K562 (cell line): ENCODE results near the gene STAB1. TPM values are rescaled to one million over a fixed set of nuclear protein-coding genes. Genes with fewer than 3 reads are reported as not detected.

Experiments used
- ATAC-seq: fragments of 200-7000 bp; cut with Tn5 transposase; 3 replicates; pipeline ENCODE4 v1.9.1; 2020; ENCODE audit warnings: moderate library complexity
- BruUV-seq: library from RNA; stranded (reverse); fragments of 400-500 nt; replicated peaks from 2 replicates; lab custom pipeline; 2021; lab: Mats Ljungman, UMichigan
- CTCF ChIA-PET: fragments of 300-600 bp; formaldehyde crosslinking; extraction: SDS; loops from one replicate; lab custom pipeline; 2021; ENCODE audit warnings: low intra/inter-chr PET ratio; lab: Yijun Ruan, JAX
- POLR2A ChIA-PET: fragments of 300-600, 350-650 bp; sonication (Branson Sonifier 250); formaldehyde crosslinking; extraction: SDS; loops from one replicate; lab custom pipeline; 2021; ENCODE audit warnings: antibody characterized with exemption, inconsistent platforms; lab: Yijun Ruan, JAX
- DNase-seq, 4 experiments: peaks; one replicate each; pipeline versions ENCODE4 v3.0.0 to v3.0.0-alpha.2; 2011 to 2018; ENCODE audit warnings: low spot score in 3 of 4, mixed read lengths in 3 of 4; ENCODE audit errors: extremely low read depth in 1 of 4
- FAIRE-seq: peaks from 2 replicates; lab custom pipeline; 2011; peaks lifted over from hg19 to GRCh38; lab: Jason Lieb, UNC
- H2AFZ ChIP-seq: 2 replicates; pipeline ENCODE4 v1.6.0; 2011; ENCODE audit warnings: low read depth, low read length, control low read depth, inconsistent platforms
- H3K27ac ChIP-seq: fragments of 200-600 bp; 3 replicates; pipeline ENCODE4 v1.8.0; 2011; ENCODE audit warnings: low read depth, mild to moderate bottlenecking, control low read depth, inconsistent platforms, low read length, moderate library complexity, mixed read lengths; ENCODE audit errors: extremely low read depth
- H3K27me3 ChIP-seq, 2 experiments: fragments of 300-600 bp in 1 of 2; 2 replicates in 1 of 2; 3 replicates in 1 of 2; pipeline versions ENCODE4 v1.6.0 to v1.8.0; 2011; ENCODE audit warnings: inconsistent platforms in 2 of 2, low read length in 2 of 2, mild to moderate bottlenecking in 1 of 2, mixed read lengths in 1 of 2, moderate library complexity in 1 of 2; ENCODE audit not compliant: control insufficient read depth in 2 of 2, insufficient read depth in 2 of 2
- H3K36me3 ChIP-seq: fragments of 300-600 bp; 3 replicates; pipeline ENCODE4 v1.8.0; 2011; ENCODE audit warnings: mild to moderate bottlenecking, low read length, inconsistent platforms; ENCODE audit not compliant: control insufficient read depth, insufficient read depth
- H3K4me1 ChIP-seq, 2 experiments: fragments of 200-600 bp in 1 of 2; replicated peaks in 1 of 2; 2 replicates in 1 of 2; 3 replicates in 1 of 2; pipeline versions ENCODE4 v1.5.1 to v1.8.0; 2011; ENCODE audit warnings: inconsistent platforms in 2 of 2, low read length in 2 of 2, mild to moderate bottlenecking in 1 of 2, mixed read lengths in 1 of 2, moderate library complexity in 1 of 2; ENCODE audit not compliant: control insufficient read depth in 2 of 2, insufficient read depth in 2 of 2
- H3K4me2 ChIP-seq: 2 replicates; pipeline ENCODE4 v1.6.1; 2011; ENCODE audit warnings: low read length, control low read depth, inconsistent platforms, mixed read lengths; ENCODE audit not compliant: insufficient read depth
- H3K4me3 ChIP-seq: fragments of 200-600 bp; sonication (generic), shearing (Covaris generic); 2 replicates; pipeline ENCODE4 v1.5.1; 2016; ENCODE audit warnings: control low read depth, inconsistent platforms
- H3K79me2 ChIP-seq: fragments of 200-600 bp; 3 replicates; pipeline ENCODE4 v1.8.0; 2011; ENCODE audit warnings: low read length, inconsistent platforms; ENCODE audit not compliant: control insufficient read depth, insufficient read depth
- H3K9ac ChIP-seq, 2 experiments: 2 replicates each; pipeline versions ENCODE4 v1.6.0 to v1.6.1; 2011; ENCODE audit warnings: low read depth in 2 of 2, low read length in 2 of 2, control low read depth in 1 of 2, inconsistent platforms in 1 of 2, mild to moderate bottlenecking in 1 of 2, mixed read lengths in 1 of 2; ENCODE audit not compliant: insufficient read depth in 1 of 2
- H3K9me1 ChIP-seq: one replicate; pipeline ENCODE4 v1.6.0; 2011; ENCODE audit warnings: inconsistent platforms, mild to moderate bottlenecking, low read length, moderate library complexity; ENCODE audit not compliant: control insufficient read depth, insufficient read depth
- H3K9me3 ChIP-seq: replicated peaks from 2 replicates; pipeline ENCODE4 v1.5.1; 2011; ENCODE audit warnings: low read depth, low read length, inconsistent platforms; ENCODE audit not compliant: control insufficient read depth, insufficient read depth
- H4K20me1 ChIP-seq: replicated peaks from 2 replicates; pipeline ENCODE4 v1.6.1; 2011; ENCODE audit warnings: low read length, inconsistent platforms, mixed read lengths; ENCODE audit not compliant: control insufficient read depth, insufficient read depth
- BCLAF1 ChIP-seq, 2 experiments: fragments of 450-650 bp in 1 of 2; IDR thresholded peaks; 2 replicates each; pipeline ENCODE4 v1.6.1; 2011 to 2017; ENCODE audit warnings: low read depth in 2 of 2, antibody characterized with exemption in 1 of 2, borderline replicate concordance in 1 of 2, low read length in 1 of 2, mild to moderate bottlenecking in 1 of 2, mixed read lengths in 1 of 2; ENCODE audit not compliant: control insufficient read depth in 1 of 2
- CTBP1 ChIP-seq: fragments of 450-650 bp; IDR thresholded peaks from 2 replicates; pipeline ENCODE4 v1.6.1; 2016; ENCODE audit warnings: borderline replicate concordance
- CTCF ChIP-seq, 3 experiments: IDR thresholded peaks in 2 of 3; conservative IDR thresholded peaks in 1 of 3; 2 replicates each; pipeline ENCODE4 v1.5.1; 2011 to 2012; ENCODE audit warnings: low read length in 3 of 3, mild to moderate bottlenecking in 3 of 3, control low read depth in 2 of 3, improper control_type of control experiment in 1 of 3, inconsistent platforms in 1 of 3, low read depth in 1 of 3, mixed read lengths in 1 of 3, moderate library complexity in 1 of 3; ENCODE audit not compliant: insufficient read depth in 2 of 3
- KAT7 ChIP-seq: sonication (generic); formaldehyde crosslinking; IDR thresholded peaks from 2 replicates; pipeline ENCODE4 v1.8.0; 2022; ENCODE audit warnings: missing genetic modification reagents, mild to moderate bottlenecking, borderline replicate concordance
- MAFF ChIP-seq: IDR thresholded peaks from 2 replicates; pipeline ENCODE4 v1.6.1; 2012; ENCODE audit warnings: low read length, improper control_type of control experiment
- STAG1 ChIP-seq: sonication (generic); formaldehyde crosslinking; IDR thresholded peaks from 2 replicates; pipeline ENCODE4 v1.5.0; 2020; ENCODE audit warnings: missing genetic modification reagents, borderline replicate concordance
- ZFP36 ChIP-seq: fragments of 150-350 bp; IDR thresholded peaks from 2 replicates; pipeline ENCODE4 v1.6.1; 2018; ENCODE audit warnings: low read length, low read depth; ENCODE audit not compliant: partially characterized antibody
- WGBS: fragments of 100-300 bp; shearing (Covaris generic); methylation state at CpG from one replicate; pipeline ENCODE4 v1.1.6; 2016; ENCODE audit warnings: low coverage, mixed read lengths; ENCODE audit not compliant: insufficient coverage; ENCODE audit errors: missing lambda C conversion rate; 5-methylcytosine and 5-hydroxymethylcytosine counted together
- in situ Hi-C: fragments of 300-500 bp; cut with MboI; formaldehyde crosslinking; loops from 4 replicates; pipeline ENCODE4 v1.15.0; 2018; ENCODE audit warnings: inconsistent platforms, mixed read lengths
- intact Hi-C: fragments of 100-400 bp; cut with micrococcal nuclease; formaldehyde crosslinking; loops from 2 replicates; pipeline ENCODE4 v1.14.2; 2022
- polyA plus RNA-seq, 8 experiments: library from polyadenylated mRNA; depleted of rRNA in 4 of 8; stranded (reverse) in 5 of 8; unstranded in 3 of 8; fragments of >200 nt; fragmentation: Nextera tagmentation in 2 of 8; fragmentation: Illumina TruSeq in 1 of 8; extraction: Ambion mirVana in 2 of 8; extraction: Trizol in 1 of 8; gene quantifications; 2 replicates each; pipeline versions ENCODE4 v1.2.1 to v1.2.3, GENCODE V29; 2011 to 2014; ENCODE audit warnings: inconsistent platforms in 1 of 8, missing spikeins in 1 of 8
- total RNA-seq, 7 experiments: library from RNA; depleted of rRNA in 6 of 7; stranded (reverse); fragments of >200 nt in 6 of 7; fragmentation: Illumina TruSeq in 2 of 7; extraction: Trizol in 2 of 7; gene quantifications; 2 replicates each; pipeline versions ENCODE4 v1.2.1 to v1.2.3, GENCODE V29; 2011 to 2021; ENCODE audit warnings: low replicate concordance in 1 of 7
- TF ChIP-seq, protein P1 (sequence below): fragments of 450-650 bp; IDR thresholded peaks from 2 replicates; pipeline ENCODE4 v1.6.1; 2018; ENCODE audit not compliant: partially characterized antibody

STAB1 gene
- total and polyA plus RNA-seq, 9 of the 15 experiments (the other 6 are each of a cell fraction or from before 2014, with no cell fraction given): 0.20 to 3.9 (median 1.2) TPM

- no TSS peak for BruUV-seq
- Histone ChIP-seq H3K4me1 (peaks cover 0 to 36% of the 10 kb centered on the region in 2 experiments; a peak in 2 of 5 replicates), H2AFZ (0 out of 2 replicates have a peak overlapping the region, but pooled peaks have one; percentile 23), H3K27ac (no peak overlapping the region), H3K9ac (no peak overlapping the region), H4K20me1 (no peaks in the 10 kb centered on the region), H3K36me3 (no peaks in the 10 kb centered on the region), H3K4me2 (no peak overlapping the region), H3K9me1 (no peaks in the 10 kb centered on the region), H3K9me3 (no peaks in the 10 kb centered on the region), H3K4me3 (no peak overlapping the region), H3K27me3 (peaks cover 0 to 4% of the 10 kb centered on the region in 2 experiments; a peak in 1 of 5 replicates), H3K79me2 (no peaks in the 10 kb centered on the region)
- ATAC-seq: peak; percentile 77
- ChIA-PET POLR2A (interaction anchor here (0.6 to 1.3 kb wide), 2 partner anchors 34 to 78 kb away, joined by 3 read pairs; no protein-coding TSS in a partner anchor), CTCF (interaction anchor here (0.9 to 2.2 kb wide), 4 partner anchors 19 to 203 kb away, joined by 3 to 7 read pairs (median 6); no protein-coding TSS in a partner anchor)
- peak; percentile 88 for FAIRE-seq
- intact Hi-C loops: loop anchor here (1.0 to 5.0 kb wide), 5 partner anchors 19 to 445 kb away; no protein-coding TSS in a partner anchor
- DNase-seq: peak; percentile 62 to 75 (median 68)
- 35% methylated on average over 12 of the region's 13 CpGs for WGBS
- in situ Hi-C loops: loop anchor here (10.0 kb wide), 1 partner anchor 152 kb away; no protein-coding TSS in a partner anchor
- peak; percentile 25; the same call in 1 of the 2 replicates for TF ChIP-seq MAFF
- TF ChIP-seq BCLAF1 (IDR thresholded peaks at IDR 0.05; ENCODE audit: borderline replicate concordance in 1 of 2, control insufficient read depth in 1 of 2, low read depth in 2 of 2, low read length in 1 of 2): no peak
- TF ChIP-seq ZFP36: peak; percentile 98
- TF ChIP-seq, protein P1, sequence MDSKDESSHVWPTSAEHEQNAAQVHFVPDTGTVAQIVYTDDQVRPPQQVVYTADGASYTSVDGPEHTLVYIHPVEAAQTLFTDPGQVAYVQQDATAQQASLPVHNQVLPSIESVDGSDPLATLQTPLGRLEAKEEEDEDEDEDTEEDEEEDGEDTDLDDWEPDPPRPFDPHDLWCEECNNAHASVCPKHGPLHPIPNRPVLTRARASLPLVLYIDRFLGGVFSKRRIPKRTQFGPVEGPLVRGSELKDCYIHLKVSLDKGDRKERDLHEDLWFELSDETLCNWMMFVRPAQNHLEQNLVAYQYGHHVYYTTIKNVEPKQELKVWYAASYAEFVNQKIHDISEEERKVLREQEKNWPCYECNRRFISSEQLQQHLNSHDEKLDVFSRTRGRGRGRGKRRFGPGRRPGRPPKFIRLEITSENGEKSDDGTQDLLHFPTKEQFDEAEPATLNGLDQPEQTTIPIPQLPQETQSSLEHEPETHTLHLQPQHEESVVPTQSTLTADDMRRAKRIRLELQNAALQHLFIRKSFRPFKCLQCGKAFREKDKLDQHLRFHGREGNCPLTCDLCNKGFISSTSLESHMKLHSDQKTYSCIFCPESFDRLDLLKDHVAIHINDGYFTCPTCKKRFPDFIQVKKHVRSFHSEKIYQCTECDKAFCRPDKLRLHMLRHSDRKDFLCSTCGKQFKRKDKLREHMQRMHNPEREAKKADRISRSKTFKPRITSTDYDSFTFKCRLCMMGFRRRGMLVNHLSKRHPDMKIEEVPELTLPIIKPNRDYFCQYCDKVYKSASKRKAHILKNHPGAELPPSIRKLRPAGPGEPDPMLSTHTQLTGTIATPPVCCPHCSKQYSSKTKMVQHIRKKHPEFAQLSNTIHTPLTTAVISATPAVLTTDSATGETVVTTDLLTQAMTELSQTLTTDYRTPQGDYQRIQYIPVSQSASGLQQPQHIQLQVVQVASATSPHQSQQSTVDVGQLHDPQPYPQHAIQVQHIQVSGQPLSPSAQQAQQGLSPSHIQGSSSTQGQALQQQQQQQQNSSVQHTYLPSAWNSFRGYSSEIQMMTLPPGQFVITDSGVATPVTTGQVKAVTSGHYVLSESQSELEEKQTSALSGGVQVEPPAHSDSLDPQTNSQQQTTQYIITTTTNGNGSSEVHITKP: peak; percentile 34
- peak; percentile 95 to 97 (median 97) for TF ChIP-seq CTCF (IDR thresholded peaks at IDR 0.05 in 2 of 3, conservative IDR thresholded peaks at IDR 0.05 in 1 of 3; ENCODE audit: insufficient read depth in 2 of 3, low read depth in 1 of 3, low read length in 3 of 3)
- peak; percentile 66; the same call in 1 of the 2 replicates for TF ChIP-seq STAG1 (CRISPR knock-in tag)
- no peak for TF ChIP-seq KAT7 (CRISPR knock-in tag)
- peak; percentile 36; the same call in 1 of the 2 replicates for TF ChIP-seq CTBP1
Measured at GRCh38 chr3:52446631-52447511, 48.3 kb upstream of the STAB1 start.
